Activated naive CD8-positive, alpha-beta T cell treated with anti-CD3 and anti-CD28 coated beads for 36 hours (primary cell): ENCODE results near the gene LMAN2L. TPM values are rescaled to one million over a fixed set of nuclear protein-coding genes. Genes with fewer than 3 reads are reported as not detected.

ENCODE experiments used
- DNase-seq: peaks from one replicate; pipeline ENCODE4 v3.0.0; 2021
- H3K27ac Mint-ChIP-seq: one replicate; pipeline ENCODE4 v1.8.0; 2022; ENCODE audit warnings: mild to moderate bottlenecking, moderate library complexity, mixed read lengths
- H3K27me3 Mint-ChIP-seq: one replicate; pipeline ENCODE4 v1.8.0; 2022; ENCODE audit warnings: mild to moderate bottlenecking, mixed read lengths
- H3K36me3 Mint-ChIP-seq: one replicate; pipeline ENCODE4 v1.8.0; 2021; ENCODE audit warnings: mild to moderate bottlenecking, mixed read lengths
- H3K4me1 Mint-ChIP-seq: one replicate; pipeline ENCODE4 v1.8.0; 2021; ENCODE audit warnings: mixed read lengths
- H3K4me3 Mint-ChIP-seq: one replicate; pipeline ENCODE4 v1.8.0; 2022; ENCODE audit warnings: mild to moderate bottlenecking, moderate library complexity, mixed read lengths
- H3K9me3 Mint-ChIP-seq: one replicate; pipeline ENCODE4 v1.8.0; 2022; ENCODE audit warnings: mixed read lengths
- total RNA-seq, 2 experiments: library from RNA; stranded (reverse); gene quantifications; one replicate each; pipeline ENCODE4 v1.2.3, GENCODE V29; 2021

The LMAN2L gene
- total RNA-seq, 2 experiments from 2014 or later: 4.5 to 5.2 TPM

DNA sequence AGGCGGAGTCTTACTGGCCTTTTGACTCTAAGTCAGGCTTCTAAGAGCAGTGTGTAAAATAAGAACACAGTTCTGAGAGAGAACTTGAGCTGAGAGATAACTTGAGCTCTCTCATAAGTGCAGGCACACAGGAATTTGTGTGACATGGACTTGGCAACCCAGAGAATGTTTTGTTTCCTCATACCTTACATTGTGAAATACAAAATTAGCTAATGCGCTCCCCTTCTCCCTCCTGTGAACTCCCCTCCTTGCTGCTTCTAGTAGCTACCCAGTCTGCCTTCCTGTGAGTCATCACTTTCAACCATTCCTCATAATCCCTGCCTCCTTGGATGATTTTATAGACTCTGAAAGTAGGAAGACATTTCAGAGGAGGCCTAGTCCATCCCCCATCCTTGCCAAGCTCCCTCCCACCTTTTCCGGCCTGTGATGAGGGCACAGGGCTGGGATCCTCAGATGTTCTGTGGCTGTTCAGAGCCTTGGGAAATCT lies 74.7 kb downstream of the LMAN2L start:
- no peak for DNase-seq
- H3K27ac Mint-ChIP-seq: no peak overlapping the region
- H3K36me3 Mint-ChIP-seq: no peaks in the 10 kb centered on the region
- H3K4me1 Mint-ChIP-seq: no peaks in the 10 kb centered on the region
- no peaks in the 10 kb centered on the region for H3K9me3 Mint-ChIP-seq
- H3K27me3 Mint-ChIP-seq: no peaks in the 10 kb centered on the region
- H3K4me3 Mint-ChIP-seq: no peak overlapping the region

DNA sequence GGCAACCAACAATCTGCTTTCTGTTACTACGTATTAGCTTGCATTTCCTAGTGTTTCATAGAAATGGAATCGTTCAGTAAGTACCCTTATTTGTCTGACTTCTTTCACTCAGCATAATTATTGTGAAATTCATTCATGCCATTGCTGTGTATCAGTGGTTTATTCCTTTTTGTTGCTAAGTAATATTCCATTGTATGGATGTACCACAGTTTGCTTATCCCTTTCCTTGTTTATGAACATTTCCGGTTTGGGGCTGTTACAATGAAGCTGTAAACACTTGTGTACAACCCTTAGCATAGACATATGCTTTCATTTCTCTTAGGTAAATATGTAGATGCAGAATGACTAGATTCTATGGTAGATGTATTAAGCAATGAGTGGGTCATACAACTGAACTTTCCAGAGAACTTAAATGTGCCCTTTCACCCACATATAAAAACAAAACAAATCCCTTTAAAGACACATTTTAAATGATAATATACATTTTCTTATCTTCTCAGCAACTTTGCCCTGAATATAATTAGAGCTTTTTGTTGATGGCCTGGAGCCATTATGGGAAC lies 75.4 kb downstream of the LMAN2L start:
- Mint-ChIP-seq H3K9me3 (no peaks in the 10 kb centered on the region), H3K36me3 (no peaks in the 10 kb centered on the region), H3K4me3 (no peak overlapping the region), H3K4me1 (no peaks in the 10 kb centered on the region), H3K27me3 (no peaks in the 10 kb centered on the region), H3K27ac (no peak overlapping the region)
- no peak for DNase-seq

DNA sequence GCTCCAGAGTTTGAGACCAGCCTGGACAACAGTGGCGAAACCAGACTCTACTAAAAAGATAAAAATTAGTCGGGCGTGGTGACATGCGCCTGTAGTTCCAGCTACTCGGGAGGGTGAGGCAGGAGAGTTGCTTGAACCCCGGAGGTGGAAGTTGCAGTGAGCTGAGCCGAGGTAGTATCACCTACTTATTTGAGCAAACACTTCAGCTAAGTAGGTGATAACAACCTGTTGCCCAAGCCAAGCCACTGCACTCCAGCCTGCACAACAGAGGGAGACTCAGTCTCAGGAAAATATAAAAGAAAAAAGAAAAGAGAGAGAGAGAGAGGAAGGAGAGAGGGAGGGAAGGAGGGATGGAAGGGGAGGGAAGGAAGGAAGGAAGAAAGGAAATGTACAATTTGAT lies 76.0 kb downstream of the LMAN2L start:
- H3K27me3 Mint-ChIP-seq: no peaks in the 10 kb centered on the region

DNA sequence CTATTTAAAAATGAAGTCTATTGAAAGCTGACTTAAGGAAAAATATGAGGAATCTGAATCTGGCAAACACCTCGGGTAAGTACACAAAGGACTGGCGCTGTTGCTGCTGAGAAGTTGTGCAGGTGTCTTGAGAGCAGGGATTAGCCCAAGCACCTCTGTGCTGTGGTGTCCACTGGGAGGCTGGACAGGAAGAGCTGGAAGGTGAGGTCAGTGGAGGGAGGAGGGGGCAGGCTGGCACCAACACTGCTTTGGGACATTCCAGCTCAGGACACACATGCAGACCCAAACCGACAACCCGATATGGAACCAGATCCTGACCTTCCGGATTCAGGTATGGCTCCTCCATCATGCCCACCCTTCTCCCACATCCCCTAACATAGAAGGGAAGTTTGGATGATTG lies 76.7 kb downstream of the LMAN2L start:
- DNase-seq: no peak
- Mint-ChIP-seq H3K4me3 (no peak overlapping the region), H3K9me3 (no peaks in the 10 kb centered on the region), H3K36me3 (no peaks in the 10 kb centered on the region), H3K27me3 (no peaks in the 10 kb centered on the region), H3K27ac (no peak overlapping the region), H3K4me1 (no peaks in the 10 kb centered on the region)

More for the DNA sequence above, 76.0 kb downstream of the LMAN2L start:
- Mint-ChIP-seq H3K9me3 (no peaks in the 10 kb centered on the region), H3K4me1 (no peaks in the 10 kb centered on the region), H3K36me3 (no peaks in the 10 kb centered on the region), H3K27ac (no peak overlapping the region), H3K4me3 (no peak overlapping the region)
- DNase-seq: no peak

DNA sequence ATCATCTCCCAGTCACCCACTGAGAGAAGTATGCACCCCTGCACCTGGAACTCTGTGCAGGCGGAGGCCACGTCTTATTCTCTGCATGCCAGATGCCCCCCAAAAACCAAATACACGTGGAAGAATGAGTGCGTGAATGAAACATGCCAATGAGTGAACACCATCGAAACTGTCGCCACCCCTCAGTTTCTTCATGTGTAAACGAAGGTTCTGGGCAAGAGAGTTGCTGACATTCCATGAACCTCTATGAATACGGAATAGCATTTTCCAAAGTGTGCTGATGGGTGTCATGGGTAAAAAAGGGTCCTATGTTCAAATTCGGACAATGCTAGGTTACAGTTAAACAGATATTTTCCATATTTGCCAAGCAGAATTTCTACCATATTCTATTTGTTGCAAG lies 77.5 kb downstream of the LMAN2L start:
- Mint-ChIP-seq H3K4me3 (no peak overlapping the region), H3K9me3 (no peaks in the 10 kb centered on the region), H3K27ac (no peak overlapping the region), H3K4me1 (no peaks in the 10 kb centered on the region), H3K36me3 (no peaks in the 10 kb centered on the region), H3K27me3 (no peaks in the 10 kb centered on the region)
- DNase-seq: no peak

DNA sequence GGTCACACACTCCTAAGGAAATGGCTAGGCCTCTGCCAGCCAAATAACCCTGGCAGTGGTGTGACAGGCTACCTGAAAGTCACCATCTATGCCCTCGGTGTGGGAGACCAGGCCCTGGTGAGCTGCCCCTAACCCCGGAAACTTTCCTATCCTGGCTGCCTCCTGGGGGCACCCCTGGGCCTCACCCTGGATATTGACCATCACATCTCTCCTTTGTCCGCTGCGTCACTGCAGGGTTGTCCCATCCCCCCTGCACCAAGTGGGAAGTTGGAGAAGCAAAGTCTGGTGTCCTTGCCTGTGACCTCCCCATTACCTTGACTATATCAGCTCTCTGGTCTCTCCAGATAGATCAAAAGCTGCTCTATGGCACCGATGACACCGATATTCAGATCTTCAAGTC lies 78.5 kb downstream of the LMAN2L start:
- Mint-ChIP-seq H3K9me3 (no peaks in the 10 kb centered on the region), H3K4me1 (no peaks in the 10 kb centered on the region)

DNA sequence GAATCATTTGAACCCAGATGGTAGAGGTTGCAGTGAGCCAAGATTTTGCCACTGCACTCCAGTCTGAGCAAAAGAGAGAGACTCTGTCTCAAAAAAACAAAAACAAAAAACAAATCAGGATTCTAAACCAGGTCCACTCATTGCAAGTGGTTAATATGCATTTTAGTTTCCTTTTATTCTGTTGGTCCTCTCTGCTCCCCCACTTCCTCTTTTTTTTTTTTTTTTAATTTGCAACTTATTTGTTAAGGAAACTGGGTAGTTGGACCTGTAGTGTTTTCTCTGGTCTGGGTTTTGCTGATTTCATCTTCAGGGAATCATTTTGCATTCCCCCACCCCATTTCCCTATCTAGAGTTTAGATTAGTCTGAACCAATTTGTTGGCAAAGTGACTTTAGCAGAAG lies 83.3 kb downstream of the LMAN2L start:
- Mint-ChIP-seq H3K36me3 (no peaks in the 10 kb centered on the region), H3K4me1 (no peaks in the 10 kb centered on the region), H3K27me3 (no peaks in the 10 kb centered on the region), H3K27ac (no peak overlapping the region), H3K9me3 (no peaks in the 10 kb centered on the region), H3K4me3 (no peak overlapping the region)
- DNase-seq: no peak

More for the DNA sequence above, 78.5 kb downstream of the LMAN2L start:
- Mint-ChIP-seq H3K27ac (no peak overlapping the region), H3K36me3 (no peaks in the 10 kb centered on the region), H3K27me3 (no peaks in the 10 kb centered on the region), H3K4me3 (no peak overlapping the region)
- DNase-seq: no peak

Other genes with a start within 250 kb of the LMAN2L start
- gene NEURL3, start 234.7 kb downstream of the LMAN2L start, total RNA-seq: under 1 TPM in 1 of 2 experiments, not detected in 1; 0.16 TPM
- gene ARID5A, start 203.3 kb downstream of the LMAN2L start, total RNA-seq: 10 to 100 TPM; 59.5 to 61.7 TPM
- 10 to 100 TPM; 30.3 to 32.2 TPM for gene KANSL3, start 101.8 kb downstream of the LMAN2L start, total RNA-seq
- gene FER1L5, start 97.3 kb downstream of the LMAN2L start, total RNA-seq: not detected
- 1 to 10 TPM; 5.9 to 6.2 TPM for gene CNNM4, start 20.8 kb upstream of the LMAN2L start, total RNA-seq
- 10 to 100 TPM; 15.5 to 17.2 TPM for gene CNNM3, start 76.2 kb upstream of the LMAN2L start, total RNA-seq
- 1 to 10 TPM; 2.7 to 3.2 TPM for gene ANKRD23, start 104.0 kb upstream of the LMAN2L start, total RNA-seq
- 10 to 100 TPM; 22.7 to 25.2 TPM for gene ANKRD39, start 118.0 kb upstream of the LMAN2L start, total RNA-seq
- gene SEMA4C, start 130.0 kb upstream of the LMAN2L start, total RNA-seq: 1 to 10 TPM; 5.9 to 8.3 TPM
- gene FAM178B, start 246.5 kb upstream of the LMAN2L start, total RNA-seq: under 1 TPM; 0.28 to 0.47 TPM